ENCODE data around the gene TES. TPM values are rescaled to one million over a fixed set of nuclear protein-coding genes. Genes with fewer than 3 reads are reported as not detected.
A peak's percentile ranks its signal among the peaks of the same experiment; 100 is the strongest.
"Not testable (repeated sequence)": the region's sequence is repeated elsewhere in the genome, so short reads cannot be mapped to it uniquely, and the experiment has no call there.

The TES gene
- total RNA-seq, 1 donor from 2014 or later, result 232 TPM

DNA sequence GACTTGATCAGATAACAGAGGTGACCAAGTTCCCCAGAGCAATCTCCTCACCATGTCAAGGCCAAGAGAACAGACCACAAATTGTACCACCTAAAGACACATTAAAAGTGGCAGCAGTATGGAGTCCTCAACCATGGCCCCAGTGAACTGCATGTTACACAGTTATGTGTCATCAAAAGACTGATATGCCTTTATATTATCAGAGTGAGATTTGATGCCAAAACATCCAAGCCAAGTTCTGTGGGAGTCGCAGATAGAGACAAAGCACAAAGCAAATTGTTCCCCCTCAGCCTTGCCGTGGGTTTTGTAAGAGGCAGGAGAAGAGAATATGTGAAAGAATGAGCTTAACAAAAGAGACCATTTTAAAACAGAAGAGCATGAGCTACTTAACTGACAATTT lies 39.2 kb upstream of the TES start:
- Mint-ChIP-seq H3K4me3 (ENCODE audit: unreplicated experiment) (no peak overlapping the region), H3K27me3 (ENCODE audit: unreplicated experiment) (no peaks in the 10 kb centered on the region), H3K9me3 (ENCODE audit: unreplicated experiment) (peaks cover 12% of the 10 kb centered on the region), H3K27ac (ENCODE audit: unreplicated experiment) (no peak overlapping the region), H3K36me3 (ENCODE audit: unreplicated experiment) (peaks cover 4% of the 10 kb centered on the region), H3K4me1 (ENCODE audit: unreplicated experiment) (peaks cover 36% of the 10 kb centered on the region)
- TF ChIP-seq, protein P1, sequence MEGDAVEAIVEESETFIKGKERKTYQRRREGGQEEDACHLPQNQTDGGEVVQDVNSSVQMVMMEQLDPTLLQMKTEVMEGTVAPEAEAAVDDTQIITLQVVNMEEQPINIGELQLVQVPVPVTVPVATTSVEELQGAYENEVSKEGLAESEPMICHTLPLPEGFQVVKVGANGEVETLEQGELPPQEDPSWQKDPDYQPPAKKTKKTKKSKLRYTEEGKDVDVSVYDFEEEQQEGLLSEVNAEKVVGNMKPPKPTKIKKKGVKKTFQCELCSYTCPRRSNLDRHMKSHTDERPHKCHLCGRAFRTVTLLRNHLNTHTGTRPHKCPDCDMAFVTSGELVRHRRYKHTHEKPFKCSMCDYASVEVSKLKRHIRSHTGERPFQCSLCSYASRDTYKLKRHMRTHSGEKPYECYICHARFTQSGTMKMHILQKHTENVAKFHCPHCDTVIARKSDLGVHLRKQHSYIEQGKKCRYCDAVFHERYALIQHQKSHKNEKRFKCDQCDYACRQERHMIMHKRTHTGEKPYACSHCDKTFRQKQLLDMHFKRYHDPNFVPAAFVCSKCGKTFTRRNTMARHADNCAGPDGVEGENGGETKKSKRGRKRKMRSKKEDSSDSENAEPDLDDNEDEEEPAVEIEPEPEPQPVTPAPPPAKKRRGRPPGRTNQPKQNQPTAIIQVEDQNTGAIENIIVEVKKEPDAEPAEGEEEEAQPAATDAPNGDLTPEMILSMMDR (IDR thresholded peaks at IDR 0.05), result no peak
- no peak for DNase-seq (ENCODE audit: extremely low spot score, unreplicated experiment)

DNA sequence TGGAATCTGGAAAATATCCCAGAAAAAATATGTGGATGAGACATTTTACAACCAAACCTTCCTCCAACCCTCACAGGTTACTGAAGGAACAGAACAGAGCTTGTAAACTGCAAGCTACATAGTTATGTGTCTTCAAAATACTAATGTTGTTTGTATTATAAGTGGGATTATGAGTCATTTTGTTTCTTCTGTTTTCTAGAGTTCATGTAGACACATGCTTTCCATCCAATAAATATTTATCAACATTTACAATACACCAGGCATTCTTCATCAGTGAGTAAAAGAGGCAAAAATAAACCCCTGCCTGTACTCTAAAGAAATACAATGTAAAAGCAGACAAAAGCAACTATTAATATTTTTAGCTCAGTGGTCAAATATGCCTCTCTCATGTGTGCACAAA lies 38.0 kb upstream of the TES start:
- Mint-ChIP-seq H3K9me3 (ENCODE audit: unreplicated experiment) (peaks cover 12% of the 10 kb centered on the region), H3K4me3 (ENCODE audit: unreplicated experiment) (no peak overlapping the region), H3K27me3 (ENCODE audit: unreplicated experiment) (no peaks in the 10 kb centered on the region), H3K36me3 (ENCODE audit: unreplicated experiment) (peaks cover 4% of the 10 kb centered on the region), H3K4me1 (ENCODE audit: unreplicated experiment) (peaks cover 48% of the 10 kb centered on the region), H3K27ac (ENCODE audit: unreplicated experiment) (no peak overlapping the region)
- TF ChIP-seq, protein P1 (IDR thresholded peaks at IDR 0.05), result no peak
- no peak for DNase-seq (ENCODE audit: extremely low spot score, unreplicated experiment)

DNA sequence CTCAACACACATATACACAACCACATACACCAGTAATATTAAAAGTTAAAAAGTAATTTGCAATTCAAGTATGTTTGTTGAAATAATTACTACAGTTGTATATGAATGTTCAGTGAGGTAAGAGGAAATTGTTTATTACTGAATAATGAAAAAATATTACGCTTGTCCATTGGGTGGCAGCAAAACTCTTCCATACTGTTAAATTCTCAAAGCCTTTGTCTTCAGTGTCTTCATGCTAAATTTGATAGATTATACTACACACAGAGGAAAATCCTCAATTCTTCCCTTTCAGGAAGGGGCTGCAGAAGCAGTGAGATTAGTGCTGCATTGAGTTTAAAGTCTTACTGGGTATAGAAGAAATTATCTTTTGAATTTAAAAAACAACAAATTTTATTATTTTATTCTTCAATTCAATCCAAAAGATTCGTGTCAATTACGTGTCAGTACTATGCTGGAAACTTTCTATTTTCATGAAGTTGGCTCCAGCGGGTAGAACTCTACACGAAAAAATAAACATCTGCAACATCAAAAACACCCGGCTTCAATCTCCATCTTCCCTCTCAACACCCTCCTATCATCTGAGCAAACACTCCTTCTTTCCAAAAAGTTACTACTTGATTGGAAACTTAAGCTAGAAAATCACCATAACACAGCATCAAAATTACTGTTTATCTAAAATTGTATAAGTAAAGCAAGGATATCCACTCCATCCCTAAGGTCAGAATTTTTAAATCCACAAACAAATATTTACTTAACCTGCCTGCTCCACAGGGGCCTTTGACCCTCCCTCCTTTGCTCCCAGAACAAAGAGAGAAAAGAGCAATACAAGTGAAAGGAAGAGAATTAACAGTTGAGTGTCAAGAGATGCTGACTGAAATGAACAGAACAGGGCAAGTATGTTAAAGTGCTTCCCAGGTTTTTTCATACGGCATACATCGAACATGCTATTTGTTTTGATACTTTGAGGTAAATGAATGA lies 37.0 kb upstream of the TES start:
- no peak for DNase-seq (ENCODE audit: extremely low spot score, unreplicated experiment)
- H3K27me3 Mint-ChIP-seq (ENCODE audit: unreplicated experiment), result no peaks in the 10 kb centered on the region
- peaks cover 55% of the 10 kb centered on the region for H3K4me1 Mint-ChIP-seq (ENCODE audit: unreplicated experiment)
- H3K9me3 Mint-ChIP-seq (ENCODE audit: unreplicated experiment), result peaks cover 12% of the 10 kb centered on the region
- H3K36me3 Mint-ChIP-seq (ENCODE audit: unreplicated experiment), result peaks cover 4% of the 10 kb centered on the region
- H3K4me3 Mint-ChIP-seq (ENCODE audit: unreplicated experiment), result no peak overlapping the region
- TF ChIP-seq, protein P1 (IDR thresholded peaks at IDR 0.05), result peak; percentile 69
- peak overlapping the region; percentile 23 for H3K27ac Mint-ChIP-seq (ENCODE audit: unreplicated experiment)

DNA sequence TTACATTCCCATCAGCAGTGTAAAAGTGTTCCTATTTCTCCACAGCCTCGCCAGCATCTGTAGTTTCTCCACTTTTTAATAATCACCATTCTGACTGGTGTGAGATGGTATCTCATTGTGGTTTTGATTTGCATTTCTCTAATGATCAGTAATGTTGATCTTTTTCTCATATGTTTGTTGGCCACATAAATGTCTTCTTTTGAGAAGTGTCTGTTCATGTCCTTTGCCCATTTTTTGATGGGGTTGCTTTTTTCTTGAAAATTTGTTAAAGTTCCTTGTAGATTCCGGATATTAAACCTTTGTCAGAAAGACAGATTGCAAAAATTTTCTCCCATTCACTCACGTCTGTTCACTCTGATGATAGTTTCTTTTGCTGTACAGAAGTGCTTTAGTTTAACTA lies 35.2 kb upstream of the TES start:
- not testable (repeated sequence) for DNase-seq (ENCODE audit: extremely low spot score, unreplicated experiment); H3K27me3 Mint-ChIP-seq (ENCODE audit: unreplicated experiment); H3K4me3 Mint-ChIP-seq (ENCODE audit: unreplicated experiment); H3K36me3 Mint-ChIP-seq (ENCODE audit: unreplicated experiment)
- peaks cover 51% of the 10 kb centered on the region for H3K4me1 Mint-ChIP-seq (ENCODE audit: unreplicated experiment)
- H3K9me3 Mint-ChIP-seq (ENCODE audit: unreplicated experiment), result peaks cover 12% of the 10 kb centered on the region
- H3K27ac Mint-ChIP-seq (ENCODE audit: unreplicated experiment), result peak overlapping the region; percentile 23

DNA sequence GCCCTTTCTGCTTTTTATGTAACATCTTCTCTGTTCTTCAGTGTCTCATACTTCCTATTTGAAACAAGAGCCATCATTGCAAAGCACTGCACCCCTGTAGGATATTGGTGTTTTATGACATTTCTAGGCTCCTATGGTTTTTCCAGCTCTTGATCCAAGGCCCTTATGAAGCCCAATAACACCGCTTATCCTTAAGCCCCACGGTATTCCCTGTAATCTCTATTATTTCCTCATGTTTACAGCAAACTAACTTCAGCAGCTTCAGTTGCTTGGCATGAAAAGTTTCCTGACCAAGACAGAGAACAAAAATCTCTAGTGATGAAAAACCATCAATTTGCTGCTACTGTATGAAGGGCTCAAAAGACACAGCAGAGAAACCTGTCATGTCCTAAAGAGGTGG lies 34.1 kb upstream of the TES start:
- TF ChIP-seq, protein P1 (IDR thresholded peaks at IDR 0.05), result no peak
- DNase-seq (ENCODE audit: extremely low spot score, unreplicated experiment), result no peak
- peaks cover 4% of the 10 kb centered on the region for H3K36me3 Mint-ChIP-seq (ENCODE audit: unreplicated experiment)
- H3K4me3 Mint-ChIP-seq (ENCODE audit: unreplicated experiment), result peak overlapping the region; percentile 21
- H3K4me1 Mint-ChIP-seq (ENCODE audit: unreplicated experiment), result peaks cover 48% of the 10 kb centered on the region
- H3K27ac Mint-ChIP-seq (ENCODE audit: unreplicated experiment), result peak overlapping the region; percentile 87
- H3K27me3 Mint-ChIP-seq (ENCODE audit: unreplicated experiment), result no peaks in the 10 kb centered on the region
- peaks cover 12% of the 10 kb centered on the region for H3K9me3 Mint-ChIP-seq (ENCODE audit: unreplicated experiment)
